ENCODE measurements around the gene COA8.

DNA sequence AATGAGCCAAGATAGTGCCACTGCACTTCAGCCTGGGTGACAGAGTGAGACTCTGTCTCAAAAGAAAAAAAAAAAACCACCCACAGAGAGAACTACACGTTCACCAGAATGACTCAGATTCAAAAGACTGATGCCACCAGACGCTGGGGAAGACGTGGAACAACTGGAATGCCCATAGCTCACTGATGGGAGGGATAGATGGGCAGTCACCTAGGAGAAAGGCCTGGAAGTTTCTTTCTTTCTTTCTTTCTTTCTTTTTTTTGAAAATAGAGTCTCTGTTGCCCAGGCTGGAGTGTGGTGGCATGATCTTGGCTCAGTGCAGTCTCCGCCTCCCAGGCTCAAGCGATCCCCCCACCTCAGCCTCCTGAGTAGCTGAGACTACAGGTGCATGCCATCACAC, 56.3 kb downstream of the COA8 start:
- TF ChIP-seq, protein P1, sequence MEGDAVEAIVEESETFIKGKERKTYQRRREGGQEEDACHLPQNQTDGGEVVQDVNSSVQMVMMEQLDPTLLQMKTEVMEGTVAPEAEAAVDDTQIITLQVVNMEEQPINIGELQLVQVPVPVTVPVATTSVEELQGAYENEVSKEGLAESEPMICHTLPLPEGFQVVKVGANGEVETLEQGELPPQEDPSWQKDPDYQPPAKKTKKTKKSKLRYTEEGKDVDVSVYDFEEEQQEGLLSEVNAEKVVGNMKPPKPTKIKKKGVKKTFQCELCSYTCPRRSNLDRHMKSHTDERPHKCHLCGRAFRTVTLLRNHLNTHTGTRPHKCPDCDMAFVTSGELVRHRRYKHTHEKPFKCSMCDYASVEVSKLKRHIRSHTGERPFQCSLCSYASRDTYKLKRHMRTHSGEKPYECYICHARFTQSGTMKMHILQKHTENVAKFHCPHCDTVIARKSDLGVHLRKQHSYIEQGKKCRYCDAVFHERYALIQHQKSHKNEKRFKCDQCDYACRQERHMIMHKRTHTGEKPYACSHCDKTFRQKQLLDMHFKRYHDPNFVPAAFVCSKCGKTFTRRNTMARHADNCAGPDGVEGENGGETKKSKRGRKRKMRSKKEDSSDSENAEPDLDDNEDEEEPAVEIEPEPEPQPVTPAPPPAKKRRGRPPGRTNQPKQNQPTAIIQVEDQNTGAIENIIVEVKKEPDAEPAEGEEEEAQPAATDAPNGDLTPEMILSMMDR (IDR thresholded peaks at IDR 0.05; ENCODE audit: insufficient read depth, low read length): no peak
- TF ChIP-seq POLR2AphosphoS5 (IDR thresholded peaks at IDR 0.05; ENCODE audit: low read depth) (no peak), GABPA (IDR thresholded peaks at IDR 0.05; ENCODE audit: low read depth) (no peak), SPI1 (IDR thresholded peaks at IDR 0.05; ENCODE audit: borderline replicate concordance, low read depth) (no peak)
- TF ChIP-seq, protein P2, sequence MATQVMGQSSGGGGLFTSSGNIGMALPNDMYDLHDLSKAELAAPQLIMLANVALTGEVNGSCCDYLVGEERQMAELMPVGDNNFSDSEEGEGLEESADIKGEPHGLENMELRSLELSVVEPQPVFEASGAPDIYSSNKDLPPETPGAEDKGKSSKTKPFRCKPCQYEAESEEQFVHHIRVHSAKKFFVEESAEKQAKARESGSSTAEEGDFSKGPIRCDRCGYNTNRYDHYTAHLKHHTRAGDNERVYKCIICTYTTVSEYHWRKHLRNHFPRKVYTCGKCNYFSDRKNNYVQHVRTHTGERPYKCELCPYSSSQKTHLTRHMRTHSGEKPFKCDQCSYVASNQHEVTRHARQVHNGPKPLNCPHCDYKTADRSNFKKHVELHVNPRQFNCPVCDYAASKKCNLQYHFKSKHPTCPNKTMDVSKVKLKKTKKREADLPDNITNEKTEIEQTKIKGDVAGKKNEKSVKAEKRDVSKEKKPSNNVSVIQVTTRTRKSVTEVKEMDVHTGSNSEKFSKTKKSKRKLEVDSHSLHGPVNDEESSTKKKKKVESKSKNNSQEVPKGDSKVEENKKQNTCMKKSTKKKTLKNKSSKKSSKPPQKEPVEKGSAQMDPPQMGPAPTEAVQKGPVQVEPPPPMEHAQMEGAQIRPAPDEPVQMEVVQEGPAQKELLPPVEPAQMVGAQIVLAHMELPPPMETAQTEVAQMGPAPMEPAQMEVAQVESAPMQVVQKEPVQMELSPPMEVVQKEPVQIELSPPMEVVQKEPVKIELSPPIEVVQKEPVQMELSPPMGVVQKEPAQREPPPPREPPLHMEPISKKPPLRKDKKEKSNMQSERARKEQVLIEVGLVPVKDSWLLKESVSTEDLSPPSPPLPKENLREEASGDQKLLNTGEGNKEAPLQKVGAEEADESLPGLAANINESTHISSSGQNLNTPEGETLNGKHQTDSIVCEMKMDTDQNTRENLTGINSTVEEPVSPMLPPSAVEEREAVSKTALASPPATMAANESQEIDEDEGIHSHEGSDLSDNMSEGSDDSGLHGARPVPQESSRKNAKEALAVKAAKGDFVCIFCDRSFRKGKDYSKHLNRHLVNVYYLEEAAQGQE (IDR thresholded peaks at IDR 0.05; ENCODE audit: insufficient replicate concordance, low read depth): no peak
